Activated CD8-positive, alpha-beta memory T cell treated with anti-CD3 and anti-CD28 coated beads, Interleukin-2, amount 10 ng/mL, durations not matched to agents 7 days and 5 days (primary cell): Measurements from ENCODE around the gene CPNE2. TPM values are rescaled to one million over a fixed set of nuclear protein-coding genes. Genes with fewer than 3 reads are reported as not detected.

Source experiments
- ATAC-seq: fragments of 150-1000 bp; cut with Tn5 transposase; one replicate; pipeline ENCODE4 v1.10.0; 2021; ENCODE audit warnings: moderate library complexity
- CTCF ChIA-PET: fragments of 350-600 bp; sonication (Branson Sonifier 250); formaldehyde crosslinking; loops from one replicate; lab custom pipeline; 2021; ENCODE audit warnings: antibody characterized with exemption; lab: Charles Lee
- DNase-seq: peaks from one replicate; pipeline ENCODE4 v3.0.0-alpha.2; 2020
- H3K27ac Mint-ChIP-seq: one replicate; pipeline ENCODE4 v1.8.0; 2021; ENCODE audit warnings: mild to moderate bottlenecking, mixed read lengths
- H3K27me3 Mint-ChIP-seq: one replicate; pipeline ENCODE4 v1.8.0; 2021; ENCODE audit warnings: mixed read lengths
- H3K36me3 Mint-ChIP-seq: one replicate; pipeline ENCODE4 v1.8.0; 2021; ENCODE audit warnings: mild to moderate bottlenecking, mixed read lengths
- H3K4me1 Mint-ChIP-seq: one replicate; pipeline ENCODE4 v1.8.0; 2021; ENCODE audit warnings: mixed read lengths
- H3K4me3 Mint-ChIP-seq: one replicate; pipeline ENCODE4 v1.8.0; 2021; ENCODE audit warnings: mild to moderate bottlenecking, moderate library complexity, mixed read lengths
- H3K9me3 Mint-ChIP-seq: one replicate; pipeline ENCODE4 v1.8.0; 2022; ENCODE audit warnings: low read depth, mixed read lengths
- total RNA-seq, 2 experiments: library from RNA; stranded (reverse); gene quantifications; one replicate each; pipeline ENCODE4 v1.2.3, GENCODE V29; 2021

The CPNE2 gene
- total RNA-seq, 2 experiments from 2014 or later: 3.2 to 9.6 TPM

DNA sequence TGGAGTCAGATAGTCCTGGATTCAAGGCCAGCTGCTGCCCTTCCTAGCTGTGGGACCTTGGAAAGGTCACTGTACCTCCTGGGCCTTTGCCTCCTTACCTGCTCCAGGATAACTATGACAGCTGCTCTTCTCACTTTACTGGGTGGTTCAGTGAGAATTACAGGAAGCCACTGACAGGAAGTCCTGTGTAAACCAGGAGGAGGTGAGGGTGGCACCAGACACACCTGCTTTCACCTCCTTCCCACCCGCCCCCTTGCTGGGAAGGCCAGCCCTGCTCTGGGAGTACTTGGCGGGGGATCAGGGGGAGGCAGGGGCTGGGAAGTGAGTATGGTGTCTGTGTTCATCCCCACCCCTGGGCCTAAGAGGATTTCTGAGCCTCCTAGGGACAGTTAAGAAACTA is 42.6 kb downstream of the CPNE2 start:
- H3K36me3 Mint-ChIP-seq: no peaks in the 10 kb centered on the region
- no peaks in the 10 kb centered on the region for H3K9me3 Mint-ChIP-seq
- DNase-seq (peak; percentile 64), ATAC-seq (peak; percentile 76)
- no peaks in the 10 kb centered on the region for H3K27me3 Mint-ChIP-seq
- peaks cover 56% of the 10 kb centered on the region for H3K4me1 Mint-ChIP-seq
- CTCF ChIA-PET: interaction anchor here (0.9 to 2.2 kb wide), 6 partner anchors 9 to 170 kb away, joined by 3 to 12 read pairs (median 4); partner anchors contain the start of gene CPNE2
- H3K4me3 Mint-ChIP-seq: peak overlapping the region; percentile 53
- H3K27ac Mint-ChIP-seq: peak overlapping the region; percentile 82

DNA sequence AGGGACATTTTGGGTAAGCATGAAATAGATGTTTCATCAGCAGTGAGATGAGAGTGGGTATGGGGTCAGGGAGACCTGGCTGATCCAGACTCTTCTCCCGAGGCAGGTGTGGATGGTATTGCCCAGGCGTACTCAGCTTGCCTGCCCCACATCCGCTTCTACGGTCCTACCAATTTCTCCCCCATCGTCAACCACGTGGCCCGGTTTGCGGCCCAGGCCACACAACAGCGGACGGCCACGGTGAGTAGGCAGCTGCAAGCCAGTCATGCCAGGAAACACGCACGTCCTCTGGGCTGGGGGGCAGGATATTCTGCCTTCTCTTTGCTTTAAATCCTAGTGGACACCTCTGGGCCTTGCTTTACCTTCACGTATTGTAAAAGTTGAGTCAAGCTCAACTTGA is 44.7 kb downstream of the CPNE2 start:
- H3K9me3 Mint-ChIP-seq: no peaks in the 10 kb centered on the region
- ATAC-seq (no peak), DNase-seq (no peak)
- CTCF ChIA-PET: interaction anchor here (1.2 kb wide), 1 partner anchor 8 kb away, joined by 3 read pairs; no protein-coding TSS in a partner anchor
- peaks cover 53% of the 10 kb centered on the region for H3K4me1 Mint-ChIP-seq
- no peaks in the 10 kb centered on the region for H3K27me3 Mint-ChIP-seq
- no peak overlapping the region for H3K27ac Mint-ChIP-seq
- no peak overlapping the region for H3K4me3 Mint-ChIP-seq
- no peaks in the 10 kb centered on the region for H3K36me3 Mint-ChIP-seq

DNA sequence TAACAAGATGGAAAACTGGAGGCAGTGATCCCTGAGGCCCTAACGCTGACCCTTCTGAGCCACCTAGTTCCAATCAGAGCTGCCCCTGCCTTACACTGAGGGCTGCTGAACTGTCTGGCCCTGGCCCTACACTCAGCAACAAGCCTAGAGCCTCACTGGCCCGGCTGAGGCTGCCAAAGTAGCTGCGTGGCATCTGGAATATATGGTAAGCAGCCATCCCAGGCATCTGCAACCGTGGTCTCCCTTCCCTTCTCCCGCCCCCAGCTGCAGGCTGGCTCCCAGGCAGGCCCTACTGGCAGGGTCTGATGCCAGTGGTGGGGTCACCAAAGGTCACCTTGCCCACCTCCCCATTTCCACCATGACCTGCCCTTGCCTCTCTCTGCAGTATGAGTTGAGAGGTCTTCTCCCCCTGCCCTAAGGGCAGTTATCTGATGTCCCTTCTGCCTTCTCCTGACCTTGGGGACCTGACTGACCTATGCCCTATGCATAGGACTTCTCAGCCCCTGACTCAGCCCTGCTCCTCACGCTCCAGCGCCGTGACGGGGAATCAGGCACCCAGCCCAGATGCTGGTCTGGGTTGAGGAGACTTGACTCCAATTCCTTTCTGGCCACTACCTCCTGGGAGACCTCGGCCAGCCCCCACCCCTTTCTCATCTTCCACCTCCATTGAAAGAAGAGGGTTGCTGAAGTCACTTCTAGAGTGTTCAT is 45.3 kb downstream of the CPNE2 start:
- no peak for DNase-seq
- no peak overlapping the region for H3K27ac Mint-ChIP-seq
- H3K4me1 Mint-ChIP-seq: peaks cover 51% of the 10 kb centered on the region
- H3K27me3 Mint-ChIP-seq: no peaks in the 10 kb centered on the region
- H3K36me3 Mint-ChIP-seq: no peaks in the 10 kb centered on the region
- no peak for ATAC-seq
- no peaks in the 10 kb centered on the region for H3K9me3 Mint-ChIP-seq
- H3K4me3 Mint-ChIP-seq: no peak overlapping the region
- CTCF ChIA-PET: interaction anchor here (1.2 kb wide), 1 partner anchor 9 kb away, joined by 3 read pairs; no protein-coding TSS in a partner anchor

DNA sequence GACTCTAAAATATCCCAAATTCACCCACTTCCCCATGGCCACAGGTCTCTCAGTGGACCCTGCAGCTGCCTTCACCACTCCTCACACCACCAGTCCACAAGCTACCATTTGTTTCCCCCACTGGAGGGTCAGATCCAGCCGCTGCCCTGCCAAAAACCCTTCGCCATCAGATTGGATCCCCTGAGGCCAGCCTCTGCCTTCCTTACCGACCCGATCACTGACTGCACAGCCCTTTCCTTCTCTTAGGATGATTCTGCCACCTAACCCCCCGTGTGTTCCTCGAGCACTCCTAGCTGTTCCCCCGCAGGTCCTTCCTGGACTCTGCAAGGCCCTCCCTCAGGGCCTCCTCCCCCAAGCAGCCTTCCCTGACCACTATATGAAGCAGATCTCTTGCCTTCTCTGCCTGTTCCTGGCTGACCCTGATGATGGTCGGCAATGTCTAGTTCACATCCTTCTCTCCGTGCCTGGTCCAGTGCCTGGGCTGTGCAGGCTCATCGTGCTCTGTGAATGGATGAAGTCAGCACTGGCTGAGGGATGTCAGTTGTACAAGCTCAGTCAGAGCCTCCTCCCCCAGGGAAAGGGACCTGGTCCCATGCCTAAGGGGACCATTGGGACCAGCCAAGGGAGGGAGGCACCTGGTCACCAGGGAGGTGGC is 46.0 kb downstream of the CPNE2 start:
- no peaks in the 10 kb centered on the region for H3K9me3 Mint-ChIP-seq
- H3K4me1 Mint-ChIP-seq: peaks cover 50% of the 10 kb centered on the region
- DNase-seq (no peak), ATAC-seq (no peak)
- H3K36me3 Mint-ChIP-seq: no peaks in the 10 kb centered on the region
- H3K27me3 Mint-ChIP-seq: no peaks in the 10 kb centered on the region
- H3K4me3 Mint-ChIP-seq: no peak overlapping the region
- CTCF ChIA-PET: interaction anchor here (1.2 kb wide), 1 partner anchor 9 kb away, joined by 3 read pairs; no protein-coding TSS in a partner anchor
- no peak overlapping the region for H3K27ac Mint-ChIP-seq

DNA sequence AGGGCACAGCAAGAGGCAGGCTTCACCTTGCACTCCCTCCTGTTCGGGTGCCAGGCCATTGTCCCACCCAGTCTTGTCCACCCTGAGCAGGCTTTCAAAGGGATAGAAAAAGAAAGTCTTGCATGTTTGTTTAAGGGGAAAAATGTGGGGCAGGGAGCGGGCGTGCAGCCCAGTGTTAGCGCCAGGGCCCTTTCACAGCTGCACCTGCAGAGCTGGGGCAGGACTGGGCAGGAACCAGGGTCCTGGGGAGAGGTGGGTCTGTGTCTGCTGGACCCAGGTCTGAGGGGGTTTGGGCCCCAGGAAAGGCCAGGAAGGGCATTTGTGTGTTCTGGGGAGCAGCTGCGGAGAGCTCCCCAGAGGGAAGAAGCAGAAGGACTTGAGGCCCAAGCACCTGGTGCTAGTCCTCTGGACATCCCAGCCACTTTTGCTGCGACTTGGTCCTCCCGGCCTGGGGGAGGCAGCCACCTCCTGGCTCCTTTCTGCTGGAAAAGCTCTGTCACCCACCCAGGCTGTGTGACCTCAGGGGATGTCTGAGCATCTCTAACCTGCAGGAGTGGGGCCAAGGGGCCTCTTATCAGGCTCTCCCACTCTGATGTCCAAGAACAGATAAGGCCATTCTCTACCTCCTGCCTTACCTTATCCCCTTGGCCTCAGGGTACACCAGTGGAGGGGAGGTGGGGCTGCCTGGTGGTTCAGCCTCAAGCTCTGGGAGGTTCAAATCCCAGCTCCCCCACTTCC is 48.7 kb downstream of the CPNE2 start:
- ATAC-seq (peak; percentile 8), DNase-seq (no peak)
- H3K4me1 Mint-ChIP-seq: peaks cover 23% of the 10 kb centered on the region
- no peaks in the 10 kb centered on the region for H3K9me3 Mint-ChIP-seq
- no peak overlapping the region for H3K4me3 Mint-ChIP-seq
- H3K27me3 Mint-ChIP-seq: no peaks in the 10 kb centered on the region
- CTCF ChIA-PET: interaction anchor here (0.9 to 2.3 kb wide), 5 partner anchors 13 to 176 kb away, joined by 3 to 10 read pairs (median 4); partner anchors contain the start of gene CPNE2
- H3K27ac Mint-ChIP-seq: no peak overlapping the region
- no peaks in the 10 kb centered on the region for H3K36me3 Mint-ChIP-seq

DNA sequence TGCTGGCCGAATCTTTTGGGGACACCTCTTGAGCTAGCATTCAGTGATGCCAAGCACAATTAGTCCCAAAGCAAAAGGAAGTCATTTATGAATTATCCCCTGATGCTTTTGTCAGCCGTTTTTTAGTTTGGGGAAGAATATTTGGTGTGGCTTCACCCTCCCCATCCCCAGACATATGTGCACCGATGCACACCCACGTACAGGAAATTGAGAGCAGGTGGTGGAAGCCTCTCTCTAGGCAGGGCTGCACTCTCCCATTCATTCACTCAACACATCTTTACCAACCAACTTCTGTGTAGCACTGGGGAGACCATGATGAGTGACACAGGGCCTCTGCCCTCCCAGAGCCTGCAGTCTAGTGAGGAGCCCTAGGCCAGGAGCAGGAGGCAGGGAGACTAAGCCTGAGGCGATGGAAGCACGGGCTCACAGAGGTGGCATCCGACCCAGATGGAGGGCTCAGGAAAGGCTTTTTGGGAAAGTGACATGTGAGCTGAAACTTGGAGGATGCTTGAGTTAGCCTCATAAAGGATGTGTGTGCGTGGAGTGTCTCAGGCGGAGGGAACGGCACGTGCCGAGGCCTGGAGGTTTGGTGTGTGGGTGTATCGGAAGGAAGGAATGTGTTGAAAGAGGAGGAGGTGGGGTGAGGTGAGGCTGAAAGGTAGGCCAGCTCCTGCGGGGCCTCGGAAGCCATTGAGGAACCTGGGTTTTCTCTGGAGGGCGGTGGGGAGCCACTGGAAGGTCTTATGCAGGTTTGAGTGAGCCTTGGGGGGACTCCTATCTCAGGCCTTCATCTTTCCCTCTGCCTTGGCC is 49.6 kb downstream of the CPNE2 start:
- no peak overlapping the region for H3K4me3 Mint-ChIP-seq
- ATAC-seq (peak; percentile 56), DNase-seq (no peak)
- H3K36me3 Mint-ChIP-seq: no peaks in the 10 kb centered on the region
- H3K27me3 Mint-ChIP-seq: no peaks in the 10 kb centered on the region
- no peaks in the 10 kb centered on the region for H3K9me3 Mint-ChIP-seq
- H3K4me1 Mint-ChIP-seq: peaks cover 20% of the 10 kb centered on the region
- peak overlapping the region; percentile 48 for H3K27ac Mint-ChIP-seq
- CTCF ChIA-PET: interaction anchor here (0.9 to 2.3 kb wide), 7 partner anchors 14 to 177 kb away, joined by 3 to 10 read pairs (median 4); partner anchors contain the start of gene CPNE2

DNA sequence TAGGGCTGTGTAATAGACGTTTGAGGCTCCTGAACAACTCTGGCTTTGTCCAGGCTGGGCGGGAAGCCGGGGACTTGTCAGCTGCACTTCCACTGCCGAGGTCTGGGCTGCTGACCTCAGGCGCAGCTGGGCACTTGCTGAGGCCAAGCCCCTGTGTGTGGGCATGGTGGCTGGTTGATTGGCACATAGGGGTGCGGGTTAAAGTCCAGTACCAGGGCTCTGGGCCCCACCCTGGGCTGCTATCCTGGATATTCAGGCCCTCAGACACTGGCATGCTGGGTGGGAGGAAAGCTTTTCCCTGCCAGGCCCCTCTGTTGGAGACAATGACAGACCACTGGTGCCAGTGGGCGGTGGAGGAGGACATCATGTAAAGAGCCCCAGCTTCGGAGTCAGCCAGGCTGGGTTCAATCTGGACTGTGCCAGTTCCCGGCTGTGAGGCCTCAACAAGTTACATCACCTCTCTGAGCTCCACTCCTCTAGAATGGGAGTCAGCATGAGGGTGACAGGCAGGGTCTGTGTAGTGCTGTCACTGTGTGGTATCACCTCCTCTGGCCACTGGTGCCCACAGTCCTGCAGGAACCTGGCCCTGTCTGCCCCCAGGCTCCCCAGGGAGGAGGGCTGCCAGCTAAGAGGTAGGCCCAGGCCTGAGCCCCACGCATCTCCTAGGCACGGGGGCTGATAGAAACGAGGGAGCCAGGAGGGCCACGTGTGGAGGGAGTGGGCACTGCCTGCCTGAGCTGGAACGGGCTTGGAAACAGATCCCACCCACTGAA is 51.0 kb downstream of the CPNE2 start:
- Mint-ChIP-seq H3K27ac (no peak overlapping the region), H3K9me3 (no peaks in the 10 kb centered on the region), H3K36me3 (no peaks in the 10 kb centered on the region), H3K4me1 (peaks cover 21% of the 10 kb centered on the region), H3K4me3 (no peak overlapping the region), H3K27me3 (no peaks in the 10 kb centered on the region)
- ATAC-seq (no peak), DNase-seq (no peak)
- CTCF ChIA-PET: interaction anchor here (2.0 kb wide), 1 partner anchor 59 kb away, joined by 5 read pairs; no protein-coding TSS in a partner anchor

DNA sequence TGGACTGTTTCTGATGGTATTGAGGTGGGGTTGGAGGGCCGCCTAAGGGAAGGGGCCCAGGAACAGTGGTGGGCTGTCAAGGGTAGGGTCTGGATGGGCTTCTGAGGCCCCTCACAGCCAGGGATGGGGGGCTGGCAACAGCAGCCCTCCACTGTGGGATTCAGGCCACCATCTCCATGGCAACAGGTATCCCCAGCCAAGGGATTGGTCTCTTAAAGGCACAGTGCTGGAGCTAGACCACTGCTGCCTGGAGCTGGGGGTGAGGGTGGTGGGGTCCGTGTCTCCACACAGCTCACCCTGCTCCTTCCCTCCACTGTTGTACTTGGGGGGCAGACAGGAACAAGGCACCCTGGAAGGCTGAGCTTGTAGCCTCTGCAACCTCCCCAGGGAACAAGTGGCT is 51.6 kb downstream of the CPNE2 start:
- no peak overlapping the region for H3K27ac Mint-ChIP-seq
- peaks cover 21% of the 10 kb centered on the region for H3K4me1 Mint-ChIP-seq
- no peak for DNase-seq
- no peaks in the 10 kb centered on the region for H3K27me3 Mint-ChIP-seq
- no peak overlapping the region for H3K4me3 Mint-ChIP-seq
- ATAC-seq: no peak
- no peaks in the 10 kb centered on the region for H3K36me3 Mint-ChIP-seq
- CTCF ChIA-PET: interaction anchor here (1.2 to 1.9 kb wide), 2 partner anchors 51 to 58 kb away, joined by 3 to 6 read pairs; partner anchors contain the start of gene CPNE2
- H3K9me3 Mint-ChIP-seq: no peaks in the 10 kb centered on the region

DNA sequence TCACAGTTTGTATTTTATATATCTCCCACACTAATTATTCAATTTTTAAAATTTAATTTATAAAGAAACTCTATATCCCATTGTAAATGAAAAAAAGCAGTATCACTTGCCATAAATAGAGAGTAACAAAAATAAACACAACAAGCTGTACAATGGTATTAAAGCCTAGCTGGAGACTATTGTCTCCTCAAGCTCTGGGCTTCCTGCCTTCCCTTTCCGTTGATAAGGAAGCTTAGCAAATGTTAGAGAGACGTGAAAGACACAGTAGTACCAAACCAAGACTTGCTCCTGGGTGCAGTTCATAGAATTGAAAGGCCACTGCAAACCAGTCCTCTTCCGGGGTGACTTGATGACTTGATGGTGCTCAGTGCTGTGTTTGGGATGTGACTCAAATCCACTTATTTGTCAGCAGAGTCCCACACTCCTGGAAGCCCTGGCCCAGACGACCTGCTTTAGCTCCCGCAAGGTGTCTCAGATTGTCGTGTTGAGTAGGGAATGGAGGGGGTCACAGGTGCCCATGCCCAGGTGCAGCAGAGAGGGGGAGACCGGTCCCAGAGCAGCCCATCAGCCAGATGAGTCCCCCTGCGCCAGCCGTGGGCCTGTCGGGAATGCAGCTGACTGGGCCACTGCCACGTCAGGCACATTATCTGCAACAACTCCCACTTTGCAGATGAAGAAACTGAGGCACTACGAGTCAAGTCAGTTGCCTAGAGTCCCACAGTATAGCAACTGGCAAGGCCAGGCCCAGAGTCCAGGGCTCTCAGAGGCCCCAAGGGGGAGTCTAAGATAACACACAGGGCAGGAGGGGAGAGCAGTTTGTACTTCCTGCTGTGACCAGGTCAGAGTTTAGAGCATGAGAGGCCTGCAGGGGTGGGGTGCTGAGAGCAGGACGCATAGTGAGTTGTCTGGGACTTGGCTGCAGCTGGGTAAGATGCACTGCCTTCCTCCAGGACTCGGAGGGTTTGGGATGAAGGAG is 53.0 kb downstream of the CPNE2 start:
- ATAC-seq (no peak), DNase-seq (no peak)
- no peak overlapping the region for H3K27ac Mint-ChIP-seq
- H3K4me3 Mint-ChIP-seq: no peak overlapping the region
- CTCF ChIA-PET: interaction anchor here (0.6 to 1.9 kb wide), 5 partner anchors 12 to 164 kb away, joined by 3 to 6 read pairs (median 3); partner anchors contain the start of gene CPNE2
- H3K36me3 Mint-ChIP-seq: no peaks in the 10 kb centered on the region
- H3K9me3 Mint-ChIP-seq: no peaks in the 10 kb centered on the region
- H3K27me3 Mint-ChIP-seq: no peaks in the 10 kb centered on the region
- peaks cover 20% of the 10 kb centered on the region for H3K4me1 Mint-ChIP-seq

DNA sequence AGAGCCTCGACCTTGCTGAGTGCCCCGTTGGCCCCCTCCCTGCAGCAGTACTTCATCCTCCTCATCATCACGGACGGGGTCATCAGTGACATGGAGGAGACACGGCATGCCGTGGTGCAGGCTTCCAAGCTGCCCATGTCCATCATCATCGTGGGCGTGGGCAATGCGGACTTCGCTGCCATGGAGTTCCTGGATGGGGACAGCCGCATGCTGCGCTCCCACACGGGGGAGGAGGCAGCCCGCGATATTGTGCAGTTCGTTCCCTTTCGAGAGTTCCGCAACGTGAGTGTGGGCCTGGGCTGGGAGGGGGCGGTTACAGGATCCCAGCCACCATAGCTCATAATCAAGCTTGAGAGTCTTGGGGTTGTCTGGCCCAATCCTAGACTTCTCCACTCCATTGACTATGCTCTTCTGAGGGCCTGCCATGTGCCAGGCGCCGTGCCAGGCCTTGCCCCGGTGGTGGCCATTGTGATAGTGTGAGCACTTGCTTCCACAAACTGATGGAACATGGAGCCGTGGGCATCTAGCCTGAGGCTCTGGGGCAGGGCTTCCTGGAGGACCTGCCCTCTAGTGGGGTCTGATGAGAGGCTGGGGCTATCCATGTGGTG is 53.8 kb downstream of the CPNE2 start:
- no peak for ATAC-seq
- Mint-ChIP-seq H3K9me3 (no peaks in the 10 kb centered on the region), H3K36me3 (no peaks in the 10 kb centered on the region), H3K4me3 (no peak overlapping the region), H3K27me3 (no peaks in the 10 kb centered on the region), H3K27ac (no peak overlapping the region), H3K4me1 (peaks cover 14% of the 10 kb centered on the region)
- no peak for DNase-seq
- CTCF ChIA-PET: interaction anchor here (0.6 to 1.4 kb wide), 2 partner anchors 12 to 255 kb away, joined by 3 to 5 read pairs; no protein-coding TSS in a partner anchor

DNA sequence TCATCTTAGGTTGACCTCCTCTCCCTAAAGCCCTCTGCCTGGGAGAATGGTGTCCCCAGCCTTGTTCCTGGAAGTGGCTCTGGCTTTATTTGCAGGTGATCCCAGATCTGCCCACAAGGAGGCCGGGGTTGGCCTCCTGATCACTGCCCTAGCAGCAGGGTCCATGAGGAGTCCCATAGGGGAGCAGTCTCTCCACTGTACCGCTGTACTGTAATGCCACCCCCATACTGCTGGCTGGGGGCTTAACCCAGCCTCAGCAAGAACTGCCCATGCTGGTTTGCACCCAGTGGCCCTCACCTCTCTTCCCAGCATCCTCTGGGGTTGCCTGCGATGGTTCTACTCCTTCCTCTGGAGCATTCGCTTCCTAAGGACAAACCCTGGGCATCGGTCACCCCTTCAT is 54.4 kb downstream of the CPNE2 start:
- peaks cover 10% of the 10 kb centered on the region for H3K4me1 Mint-ChIP-seq
- H3K4me3 Mint-ChIP-seq: no peak overlapping the region
- CTCF ChIA-PET: no interaction called here
- no peaks in the 10 kb centered on the region for H3K9me3 Mint-ChIP-seq
- ATAC-seq (peak; percentile 35), DNase-seq (no peak)
- no peak overlapping the region for H3K27ac Mint-ChIP-seq
- H3K36me3 Mint-ChIP-seq: no peaks in the 10 kb centered on the region
- no peaks in the 10 kb centered on the region for H3K27me3 Mint-ChIP-seq
